ENCODE measurements around the gene GPR176. TPM values are rescaled to one million over a fixed set of nuclear protein-coding genes. Genes with fewer than 3 reads are reported as not detected.

GPR176 gene
- total RNA-seq, 1 donor from 2014 or later = 52.0 TPM

GRCh38 chr15:39885099-39885777 is 34.8 kb downstream of the GPR176 start:
- Histone ChIP-seq H3K27me3 (ENCODE audit: control insufficient read depth, insufficient read depth, low read length) (no peaks in the 10 kb centered on the region), H3K4me3 (ENCODE audit: low read depth, low read length) (no peak overlapping the region), H3K36me3 (ENCODE audit: control insufficient read depth, insufficient read depth, low read length) (no peaks in the 10 kb centered on the region)
- TF ChIP-seq CTCF (IDR thresholded peaks at IDR 0.05; ENCODE audit: insufficient read depth, low read length, poor library complexity, severe bottlenecking) = no peak
- DNase-seq (ENCODE audit: low read depth) = no peak

- H3K4me3 ChIP-seq (ENCODE audit: low read depth, low read length) = no peak overlapping the region
- H3K27me3 ChIP-seq (ENCODE audit: control insufficient read depth, insufficient read depth, low read length) = no peaks in the 10 kb centered on the region
- DNase-seq (ENCODE audit: low read depth) = no peak
- no peaks in the 10 kb centered on the region for H3K36me3 ChIP-seq (ENCODE audit: control insufficient read depth, insufficient read depth, low read length)
- no peak for TF ChIP-seq CTCF (IDR thresholded peaks at IDR 0.05; ENCODE audit: insufficient read depth, low read length, poor library complexity, severe bottlenecking)
These were observed 35.7 kb downstream of the GPR176 start for GRCh38 chr15:39884351-39884750.

GRCh38 chr15:39882602-39883001 is 37.5 kb downstream of the GPR176 start:
- DNase-seq (ENCODE audit: low read depth) = no peak
- Histone ChIP-seq H3K36me3 (ENCODE audit: control insufficient read depth, insufficient read depth, low read length) (no peaks in the 10 kb centered on the region), H3K27me3 (ENCODE audit: control insufficient read depth, insufficient read depth, low read length) (no peaks in the 10 kb centered on the region), H3K4me3 (ENCODE audit: low read depth, low read length) (no peak overlapping the region)
- no peak for TF ChIP-seq CTCF (IDR thresholded peaks at IDR 0.05; ENCODE audit: insufficient read depth, low read length, poor library complexity, severe bottlenecking)

- DNase-seq (ENCODE audit: low read depth) = no peak
- Histone ChIP-seq H3K27me3 (ENCODE audit: control insufficient read depth, insufficient read depth, low read length) (no peaks in the 10 kb centered on the region), H3K36me3 (ENCODE audit: control insufficient read depth, insufficient read depth, low read length) (no peaks in the 10 kb centered on the region), H3K4me3 (ENCODE audit: low read depth, low read length) (no peak overlapping the region)
- no peak for TF ChIP-seq CTCF (IDR thresholded peaks at IDR 0.05; ENCODE audit: insufficient read depth, low read length, poor library complexity, severe bottlenecking)
These were observed 38.3 kb downstream of the GPR176 start for GRCh38 chr15:39881790-39882189.

GRCh38 chr15:39880718-39881387 is 39.2 kb downstream of the GPR176 start:
- TF ChIP-seq CTCF (IDR thresholded peaks at IDR 0.05; ENCODE audit: insufficient read depth, low read length, poor library complexity, severe bottlenecking) = no peak
- DNase-seq (ENCODE audit: low read depth) = no peak
- no peaks in the 10 kb centered on the region for H3K27me3 ChIP-seq (ENCODE audit: control insufficient read depth, insufficient read depth, low read length)
- H3K36me3 ChIP-seq (ENCODE audit: control insufficient read depth, insufficient read depth, low read length) = no peaks in the 10 kb centered on the region
- no peak overlapping the region for H3K4me3 ChIP-seq (ENCODE audit: low read depth, low read length)
